Right ventricle myocardium superior (tissue), 1 donor: ENCODE data around the gene OR5J2. TPM values are rescaled to one million over a fixed set of nuclear protein-coding genes. Genes with fewer than 3 reads are reported as not detected.
"Not testable (repeated sequence)": the region's sequence is repeated elsewhere in the genome, so short reads cannot be mapped to it uniquely, and the experiment has no call there.

ENCODE experiments used
- ATAC-seq: fragments of 200-7000 bp; cut with Tn5 transposase; one replicate; pipeline ENCODE4 v1.9.1; 2020; ENCODE audit warnings: mild to moderate bottlenecking; ENCODE audit not compliant: poor library complexity
- DNase-seq: peaks from one replicate; pipeline ENCODE4 v3.0.0-alpha.2; 2020
- intact Hi-C: fragments of 100-400 bp; cut with DNase I; formaldehyde crosslinking; loops from one replicate; pipeline ENCODE4 v1.11.2; 2022
- long read RNA-seq: library from polyadenylated mRNA; unstranded; transcript quantifications from one replicate; pipeline ENCODE4 v2.0.0, GENCODE V29; 2021
- total RNA-seq: library from RNA; stranded (reverse); fragmentation: NEBNext Ultra II Directional; extraction: Animal tissue kit (Norgen Biotek cat#: 25700); gene quantifications from one replicate; pipeline ENCODE4 v1.2.1, GENCODE V29; 2021
- donor health status: DM: no; HTN: yes; CAD: no; lungs with severe emphysema.

OR5J2 gene
- total RNA-seq, result not detected
- long read RNA-seq, result 0 reads

GRCh38 chr11:56176318-56176717 is at the start of gene OR5J2:
TSS of gene OR5J2 (plus strand) at chr11:56176618. CDS start at chr11:56176618, 0 bp downstream.
- ATAC-seq, result no peak
- DNase-seq, result no peak
- intact Hi-C loops, result no loop called here

DNA sequence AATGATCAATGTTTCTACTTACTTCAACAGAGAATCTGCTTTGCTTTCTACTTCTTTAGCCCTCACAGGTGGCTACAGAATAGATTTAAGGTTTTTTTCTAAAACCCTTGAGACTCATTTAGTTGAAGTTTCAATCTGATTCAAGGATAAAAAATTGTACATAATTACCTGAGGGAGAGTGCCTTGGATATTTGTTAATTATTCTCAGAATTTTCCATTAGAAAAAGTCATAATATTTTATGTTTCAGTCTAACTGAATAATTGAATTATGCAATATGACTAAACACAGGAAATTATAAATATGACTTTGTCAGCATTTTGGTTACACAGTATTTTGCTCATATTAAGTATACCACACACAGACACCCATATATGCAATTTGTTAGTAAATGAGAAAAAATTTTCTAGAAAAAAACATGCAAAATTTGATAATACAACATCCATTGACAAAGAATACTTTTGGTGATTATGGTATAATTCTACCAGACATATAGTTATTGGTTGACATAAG is 36.2 kb upstream of the OR5J2 start, which contains the start of gene OR8J3:
OR8J3 (minus strand) TSS at position 51 of the 511 bp plus-strand sequence. CDS start 2,483 bp downstream, outside the sequence.
- DNase-seq (no peak), ATAC-seq (no peak)
- intact Hi-C loops, result no loop called here

DNA sequence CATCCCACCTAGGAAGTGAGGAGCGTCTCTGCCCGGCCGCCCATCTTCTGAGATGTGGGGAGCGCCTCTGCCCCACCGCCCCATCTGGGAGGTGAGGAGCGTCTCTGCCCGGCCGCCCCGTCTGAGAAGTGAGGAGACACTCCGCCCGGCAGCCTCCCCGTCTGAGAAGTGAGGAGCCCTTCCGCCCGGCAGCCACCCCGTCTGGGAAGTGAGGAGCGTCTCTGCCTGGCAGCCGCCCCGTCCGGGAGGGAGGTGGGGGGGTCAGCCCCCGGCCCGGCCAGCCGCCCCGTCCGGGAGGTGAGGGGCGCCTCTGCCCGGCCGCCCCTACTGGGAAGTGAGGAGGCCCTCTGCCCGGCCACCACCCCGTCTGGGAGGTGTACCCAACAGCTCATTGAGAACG is 32.7 kb upstream of the OR5J2 start:
- DNase-seq, ATAC-seq, intact Hi-C loops: not testable (repeated sequence)

DNA sequence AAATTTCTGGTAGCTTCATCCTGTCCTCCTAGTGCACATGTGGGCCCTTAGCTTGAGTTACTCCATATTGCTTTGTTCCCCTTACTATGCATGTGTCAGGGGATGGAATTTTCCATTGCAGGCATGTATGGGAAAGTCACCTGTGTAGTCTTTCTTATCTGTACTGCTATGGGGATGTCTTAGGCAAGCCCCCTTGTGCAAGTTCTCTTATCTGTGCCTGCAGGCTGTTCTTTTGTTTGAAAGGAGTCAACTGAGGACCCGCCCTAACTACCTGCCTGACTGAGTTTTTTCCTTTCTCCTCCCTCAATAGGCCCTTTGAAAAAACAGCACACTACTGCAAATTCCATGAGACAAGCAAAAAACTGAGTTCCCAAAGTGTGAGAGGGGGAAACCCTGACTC is 25.0 kb upstream of the OR5J2 start:
- intact Hi-C loops, result no loop called here
- no peak for ATAC-seq
- no peak for DNase-seq

DNA sequence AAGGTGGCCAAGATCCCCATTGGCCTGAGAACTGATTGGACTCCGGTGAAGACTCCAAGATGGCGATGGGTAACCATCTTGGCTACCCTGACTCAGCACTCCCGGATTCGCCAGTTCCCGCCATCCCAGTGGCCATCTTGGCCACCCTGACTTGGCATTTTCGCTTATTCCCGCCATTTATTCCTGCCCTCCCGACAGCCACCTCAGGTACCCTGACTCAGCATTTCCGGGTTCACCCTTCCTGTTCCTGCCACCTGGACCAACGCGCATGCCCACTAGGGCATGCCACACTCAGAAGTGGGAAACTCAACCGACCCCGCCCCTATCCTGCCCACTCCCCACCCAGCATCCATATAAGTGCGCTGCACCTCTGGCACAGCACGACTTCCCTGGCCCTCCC is 24.1 kb upstream of the OR5J2 start:
- ATAC-seq (no peak), DNase-seq (no peak)
- intact Hi-C loops, result no loop called here

DNA sequence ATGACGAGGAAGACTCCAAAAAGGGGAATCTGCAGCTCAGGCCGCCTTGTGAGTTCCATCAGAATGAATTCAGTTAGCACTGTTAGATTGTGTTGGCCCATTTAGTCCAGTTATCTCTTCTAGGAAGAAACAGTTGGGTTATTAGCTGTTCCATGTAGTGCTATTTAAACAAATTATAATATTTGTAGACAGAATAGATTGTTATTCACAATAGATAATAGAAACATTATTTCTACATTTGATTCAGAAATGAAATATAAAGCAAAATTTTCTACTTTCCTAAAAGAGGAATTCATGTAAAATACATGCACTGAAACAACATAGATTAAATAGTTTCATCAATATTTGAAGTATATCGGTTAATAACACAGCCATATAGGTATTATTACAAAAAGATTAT is 16.2 kb upstream of the OR5J2 start, which contains the start of gene OR8K5:
OR8K5 (minus strand) TSS at position 101 of the 400 bp plus-strand sequence; CDS start at position 101, 0 bp downstream.
- DNase-seq (no peak), ATAC-seq (no peak)
- intact Hi-C loops, result no loop called here

DNA sequence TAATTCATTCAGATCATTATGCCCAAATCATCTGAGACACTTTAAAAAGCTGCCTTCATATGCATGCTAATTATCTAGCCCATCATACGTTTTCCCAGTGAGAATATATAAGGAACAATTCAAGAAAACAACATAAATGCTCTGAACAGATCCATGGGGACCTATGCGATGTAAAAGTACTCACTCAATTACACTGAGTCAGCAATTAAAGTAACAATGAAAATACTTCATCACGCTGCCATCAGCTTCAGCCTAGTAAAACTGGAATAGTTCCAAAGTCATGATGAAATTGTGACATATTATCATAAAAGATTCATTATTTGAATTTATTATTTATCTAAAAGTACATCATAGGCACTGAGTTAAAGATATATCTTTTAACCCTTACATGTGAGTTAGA is 12.6 kb upstream of the OR5J2 start:
- ATAC-seq (no peak), DNase-seq (no peak)
- intact Hi-C loops, result no loop called here

DNA sequence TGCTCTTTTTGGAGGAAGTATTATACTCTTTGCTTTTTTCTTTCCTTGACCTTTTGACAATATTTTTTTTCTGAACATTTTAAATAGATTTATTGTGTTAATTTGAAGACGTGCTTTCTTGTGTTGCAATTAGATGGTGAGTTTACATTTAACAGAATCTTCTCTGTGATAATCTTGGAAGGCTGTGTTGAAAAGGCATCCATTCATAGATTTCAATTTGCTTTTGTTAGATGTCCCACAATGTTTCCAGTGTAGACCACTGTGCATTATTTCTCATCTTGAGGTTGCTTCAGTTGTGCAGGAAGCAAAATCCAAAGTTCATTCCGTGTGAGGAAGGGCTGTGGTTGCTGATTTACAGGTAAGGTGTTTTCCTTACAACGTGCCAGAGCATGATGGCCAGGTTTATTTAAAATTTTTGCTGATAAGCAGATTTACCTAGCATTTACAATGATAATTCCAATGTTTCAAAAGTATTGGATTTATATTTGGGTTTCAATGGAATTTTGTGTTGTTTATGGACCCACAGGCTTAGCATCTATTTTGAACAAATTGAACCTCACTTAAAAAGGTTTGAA is 4.1 kb upstream of the OR5J2 start:
- DNase-seq (no peak), ATAC-seq (no peak)
- intact Hi-C loops, result no loop called here

- ATAC-seq (no peak), DNase-seq (no peak)
- intact Hi-C loops, result no loop called here
These were observed 7.0 kb downstream of the OR5J2 start for GRCh38 chr11:56183459-56183858.

DNA sequence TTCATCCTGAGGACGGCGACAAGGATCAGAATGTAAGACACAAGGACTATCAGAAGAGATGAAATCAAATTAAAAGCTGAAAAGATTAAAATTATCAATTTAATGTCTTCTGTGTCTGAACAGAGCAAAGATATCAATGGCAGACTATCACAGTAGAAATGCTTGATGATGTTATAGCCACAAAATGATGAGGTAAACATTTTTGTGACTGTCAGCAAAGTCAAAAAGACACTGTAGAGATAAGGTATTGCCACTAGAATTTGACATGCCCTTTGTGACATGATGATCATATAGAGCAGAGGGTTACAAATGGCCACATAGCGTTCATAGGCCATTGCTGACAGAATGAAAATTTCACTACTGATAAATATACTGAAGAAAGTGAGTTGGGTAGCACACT is 12.2 kb downstream of the OR5J2 start:
- ATAC-seq (no peak), DNase-seq (no peak)
- intact Hi-C loops, result no loop called here

DNA sequence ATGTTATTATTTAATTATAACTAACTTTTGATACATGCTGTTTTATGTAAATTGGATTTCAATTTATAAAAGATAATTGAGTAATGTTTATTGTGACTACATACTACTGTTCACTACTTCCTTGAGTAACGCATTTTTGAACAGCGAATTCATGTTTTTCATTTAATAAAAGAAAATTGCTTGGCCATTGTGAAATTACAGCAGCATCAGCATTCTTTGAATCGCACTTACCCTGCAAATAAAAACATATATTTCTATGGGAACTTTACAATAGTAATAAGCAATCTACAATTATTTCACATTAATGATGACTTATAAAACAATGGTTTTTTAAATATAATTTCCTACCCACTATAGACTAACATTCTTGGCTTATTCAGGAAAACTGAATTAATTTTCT is 20.3 kb downstream of the OR5J2 start:
- no peak for ATAC-seq
- DNase-seq, result no peak
- intact Hi-C loops, result no loop called here

DNA sequence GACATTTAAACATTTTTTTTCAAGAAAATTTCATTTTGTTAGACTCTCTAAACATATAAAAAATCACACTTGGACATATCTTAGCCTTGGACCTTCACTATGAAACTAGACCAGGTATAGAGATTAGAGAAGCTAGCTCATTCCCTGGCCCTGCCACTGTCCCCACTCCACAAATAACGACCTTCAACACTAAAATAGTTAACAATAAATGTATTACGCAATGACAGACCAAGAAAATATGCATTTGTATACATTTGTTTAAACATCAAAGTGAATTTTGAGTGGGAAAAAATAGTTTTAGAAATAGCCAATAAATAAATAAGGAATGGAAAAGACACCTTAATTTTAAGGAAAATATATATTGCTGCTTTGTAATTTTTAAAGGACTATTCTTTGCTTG is 20.9 kb downstream of the OR5J2 start:
- no peak for ATAC-seq
- intact Hi-C loops, result no loop called here
- DNase-seq, result no peak

DNA sequence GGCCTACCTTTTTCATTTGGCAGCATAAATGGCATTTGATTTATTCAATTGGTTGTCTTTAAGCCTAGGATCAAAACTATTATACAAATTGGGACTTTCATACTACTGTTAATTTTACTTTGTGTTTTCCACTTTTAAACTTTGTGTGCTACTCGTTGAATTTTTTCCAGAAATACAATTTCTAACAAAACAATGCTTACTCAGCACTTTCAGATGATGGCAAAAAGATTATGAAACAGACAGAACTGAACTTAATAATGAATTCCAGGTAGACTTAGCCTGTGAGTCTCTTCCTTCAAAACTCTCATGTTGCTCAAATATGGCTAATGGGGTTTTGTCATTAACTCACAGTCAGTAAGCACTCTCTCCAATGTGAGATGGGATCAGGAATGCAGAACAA is 31.4 kb downstream of the OR5J2 start:
- DNase-seq (no peak), ATAC-seq (no peak)
- intact Hi-C loops, result no loop called here

DNA sequence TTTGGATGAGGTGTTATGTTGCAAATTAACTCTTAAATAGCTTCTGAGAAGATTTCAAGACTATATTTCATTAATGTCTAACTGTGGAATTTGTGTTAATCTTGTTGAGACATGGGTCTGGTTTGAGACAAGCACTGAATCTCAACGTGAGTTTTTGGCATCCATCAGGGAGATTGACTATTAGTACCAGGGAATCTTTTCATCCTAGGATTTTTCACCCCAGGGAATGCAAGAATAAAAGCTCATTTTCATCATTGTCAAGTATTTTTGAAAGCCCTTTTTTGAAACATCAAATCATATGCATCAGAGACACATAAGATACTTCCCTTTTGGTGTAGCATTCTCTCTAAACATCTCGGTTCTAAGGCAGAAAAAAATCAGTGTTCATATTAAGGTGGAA is 38.1 kb downstream of the OR5J2 start:
- intact Hi-C loops, result no loop called here
- ATAC-seq, result no peak
- no peak for DNase-seq

- ATAC-seq, intact Hi-C loops, DNase-seq: not testable (repeated sequence)
These were observed 43.3 kb downstream of the OR5J2 start for GRCh38 chr11:56219735-56220134.

Other genes starting within 250 kb of the OR5J2 start
- gene OR5I1, start 240.2 kb upstream of the OR5J2 start, total RNA-seq, result not detected
- not detected for gene OR10AG1, start 206.7 kb upstream of the OR5J2 start, total RNA-seq
- gene OR5F1, start 182.0 kb upstream of the OR5J2 start, total RNA-seq, result not detected
- not detected for gene OR5AS1, start 149.0 kb upstream of the OR5J2 start, total RNA-seq
- gene OR8I2, start 83.3 kb upstream of the OR5J2 start, total RNA-seq, result not detected
- not detected for gene OR8H2, start 72.9 kb upstream of the OR5J2 start, total RNA-seq
- not detected for gene OR8H3, start 54.2 kb upstream of the OR5J2 start, total RNA-seq
- not detected for gene OR8J3, start 36.4 kb upstream of the OR5J2 start, total RNA-seq
- not detected for gene OR8K5, start 16.3 kb upstream of the OR5J2 start, total RNA-seq
- not detected for gene OR5T2, start 57.6 kb downstream of the OR5J2 start, total RNA-seq
- not detected for gene OR5T3, start 75.6 kb downstream of the OR5J2 start, total RNA-seq
- gene OR5T1, start 97.5 kb downstream of the OR5J2 start, total RNA-seq, result not detected
- gene OR8H1, start 115.6 kb downstream of the OR5J2 start, total RNA-seq, result not detected
- gene OR8K3, start 138.5 kb downstream of the OR5J2 start, total RNA-seq, result not detected
- gene OR8K1, start 169.4 kb downstream of the OR5J2 start, total RNA-seq, result not detected
- gene OR8J1, start 177.7 kb downstream of the OR5J2 start, total RNA-seq, result not detected
- not detected for gene OR8U1, start 199.0 kb downstream of the OR5J2 start, total RNA-seq
- gene OR5AL1, start 236.1 kb downstream of the OR5J2 start, total RNA-seq, result not detected